ENCODE measurements around the gene DCBLD1. TPM values are rescaled to one million over a fixed set of nuclear protein-coding genes. Genes with fewer than 3 reads are reported as not detected.

DCBLD1 gene
- total RNA-seq, 1 experiment from 2014 or later: 19.5 TPM

- TF ChIP-seq ELF1 (IDR thresholded peaks at IDR 0.05; ENCODE audit: borderline replicate concordance, low read depth) (no peak), REST (IDR thresholded peaks at IDR 0.05; ENCODE audit: low read depth) (no peak), MAX (IDR thresholded peaks at IDR 0.05) (no peak)
These were observed 26.5 kb downstream of the DCBLD1 start (continued) for GRCh38 chr6:117509021-117509420.

- DNase-seq (ENCODE audit: low read depth, low spot score): no peak
- no peak overlapping the region for H2AFZ ChIP-seq (ENCODE audit: low read depth, low read length, poor library complexity, severe bottlenecking)
- H3K27me3 ChIP-seq (ENCODE audit: insufficient read depth, low read length): no peaks in the 10 kb centered on the region
- no peak overlapping the region for H3K4me2 ChIP-seq (ENCODE audit: low read length)
- BruUV-seq (replicated peaks): no TSS peak
- H4K20me1 ChIP-seq (ENCODE audit: insufficient read depth): no peaks in the 10 kb centered on the region
- H3K9me2 ChIP-seq (ENCODE audit: insufficient read depth): no peaks in the 10 kb centered on the region
- H3K27ac ChIP-seq (ENCODE audit: low read depth, low read length): no peak overlapping the region
- no peak for ATAC-seq
- H3K4me3 ChIP-seq (replicated peaks in 1 of 2; ENCODE audit: low read depth in 1 of 2, low read length in 2 of 2): no peak overlapping the region
- POLR2A ChIA-PET: no interaction called here
- no peaks in the 10 kb centered on the region for H3K4me1 ChIP-seq (ENCODE audit: control insufficient read depth in 1 of 2, insufficient read depth in 2 of 2, low read length in 2 of 2)
- RAD21 ChIA-PET (ENCODE audit: low non-redundant PET in 1 of 2, low total read pairs in 2 of 2, uncharacterized antibody in 2 of 2, unreplicated experiment in 2 of 2): no interaction called here
- no peaks in the 10 kb centered on the region for H3K36me3 ChIP-seq (ENCODE audit: control insufficient read depth in 1 of 2, insufficient read depth in 2 of 2, low read length in 2 of 2)
- H3K9ac ChIP-seq (ENCODE audit: low read length): no peak overlapping the region
- H3K79me2 ChIP-seq (ENCODE audit: insufficient read depth, low read length): no peaks in the 10 kb centered on the region
- intact Hi-C loops (cut with micrococcal nuclease): no loop called here
- CTCF ChIA-PET: no interaction called here
- H3K9me3 ChIP-seq (ENCODE audit: control insufficient read depth in 1 of 2, insufficient read depth in 1 of 2, low read depth in 1 of 2, low read length in 2 of 2): no peaks in the 10 kb centered on the region
- TF ChIP-seq ZBTB33 (IDR thresholded peaks at IDR 0.05; ENCODE audit: extremely low read depth, insufficient replicate concordance, low read length) (no peak), SP1 (IDR thresholded peaks at IDR 0.05; ENCODE audit: low read depth) (no peak), EZH2 (IDR thresholded peaks at IDR 0.05) (no peak), ATF3 (IDR thresholded peaks at IDR 0.05) (no peak), POLR2A (IDR thresholded peaks at IDR 0.05; ENCODE audit: borderline replicate concordance, extremely low read depth, insufficient read depth, insufficient read length) (no peak), REST (IDR thresholded peaks at IDR 0.05; ENCODE audit: low read depth) (no peak), TCF7L2 (IDR thresholded peaks at IDR 0.05; ENCODE audit: borderline replicate concordance, extremely low read depth, insufficient read depth, insufficient read length) (no peak), POLR2AphosphoS5 (IDR thresholded peaks at IDR 0.05; ENCODE audit: low read depth, low read length) (no peak), CEBPB (IDR thresholded peaks at IDR 0.05; ENCODE audit: low read depth) (no peak), ZFX (IDR thresholded peaks at IDR 0.05) (no peak), RAD21 (IDR thresholded peaks at IDR 0.05; ENCODE audit: low read depth) (no peak), SRF (IDR thresholded peaks at IDR 0.05; ENCODE audit: low read depth) (no peak), SIN3A (IDR thresholded peaks at IDR 0.05; ENCODE audit: low read depth) (no peak), ELF1 (IDR thresholded peaks at IDR 0.05; ENCODE audit: borderline replicate concordance, low read depth) (no peak)
These were observed 29.8 kb downstream of the DCBLD1 start for GRCh38 chr6:117512056-117512828.
